ENCODE results near the gene TRIM41.

TRIM41 gene

GRCh38 chr5:181223729-181224389 is 778 bp downstream of the TRIM41 start (continued):
- TF ChIP-seq ZBTB44 (tag by site-specific recombination; IDR thresholded peaks at IDR 0.05) = no peak
- TF ChIP-seq PRDM10 (tag by site-specific recombination; IDR thresholded peaks at IDR 0.05) = no peak
- no peak for TF ChIP-seq HOXC10 (CRISPR knock-in tag; IDR thresholded peaks at IDR 0.05)
- TF ChIP-seq ZEB2 (tag by site-specific recombination; IDR thresholded peaks at IDR 0.05) = no peak
- TF ChIP-seq ZNF266 (tag by site-specific recombination; IDR thresholded peaks at IDR 0.05; ENCODE audit: low read depth) = no peak
- no peak; the same call in 1 of the 2 replicates for TF ChIP-seq ZNF214 (tag by site-specific recombination; IDR thresholded peaks at IDR 0.05; ENCODE audit: borderline replicate concordance)
- no peak; the same call in 1 of the 2 replicates for TF ChIP-seq KLF1 (tag by site-specific recombination; IDR thresholded peaks at IDR 0.05)
- no peak for TF ChIP-seq ZNF341 (tag by site-specific recombination; IDR thresholded peaks at IDR 0.05; ENCODE audit: low read depth)
- no peak for TF ChIP-seq ZNF148 (tag by site-specific recombination; IDR thresholded peaks at IDR 0.05; ENCODE audit: borderline replicate concordance)
- no peak for TF ChIP-seq KLF16 (tag by site-specific recombination; IDR thresholded peaks at IDR 0.05)
- no peak; the same call in 1 of the 2 replicates for TF ChIP-seq YY2 (tag by site-specific recombination; IDR thresholded peaks at IDR 0.05)
- no peak for TF ChIP-seq ZNF274 (IDR thresholded peaks at IDR 0.05; ENCODE audit: low read length)
- no peak for TF ChIP-seq ZNF274 (tag by site-specific recombination; IDR thresholded peaks at IDR 0.05; ENCODE audit: borderline replicate concordance)
- no peak for TF ChIP-seq ZNF768 (tag by site-specific recombination; IDR thresholded peaks at IDR 0.05)
- TF ChIP-seq ZNF223 (tag by site-specific recombination; IDR thresholded peaks at IDR 0.05) = no peak
- TF ChIP-seq ZNF132 (tag by site-specific recombination; IDR thresholded peaks at IDR 0.05; ENCODE audit: borderline replicate concordance) = no peak
- TF ChIP-seq ZNF202 (tag by site-specific recombination; IDR thresholded peaks at IDR 0.05; ENCODE audit: borderline replicate concordance) = no peak
- no peak for TF ChIP-seq ZNF514 (tag by site-specific recombination; IDR thresholded peaks at IDR 0.05)
- TF ChIP-seq SALL2 (tag by site-specific recombination; IDR thresholded peaks at IDR 0.05; ENCODE audit: borderline replicate concordance) = no peak
- TF ChIP-seq ZNF785 (tag by site-specific recombination; IDR thresholded peaks at IDR 0.05) = no peak
- no peak for TF ChIP-seq ZSCAN23 (tag by site-specific recombination; IDR thresholded peaks at IDR 0.05)
- no peak for TF ChIP-seq ZNF48 (tag by site-specific recombination; IDR thresholded peaks at IDR 0.05)
- no peak for TF ChIP-seq ZNF580 (tag by site-specific recombination; IDR thresholded peaks at IDR 0.05)
- TF ChIP-seq ZNF391 (tag by site-specific recombination; IDR thresholded peaks at IDR 0.05; ENCODE audit: borderline replicate concordance, low read depth) = no peak
- TF ChIP-seq KLF7 (tag by site-specific recombination; IDR thresholded peaks at IDR 0.05; ENCODE audit: borderline replicate concordance) = no peak
- no peak for TF ChIP-seq BCL11A (tag by site-specific recombination; IDR thresholded peaks at IDR 0.05; ENCODE audit: low read depth)
- TF ChIP-seq ZNF664 (tag by site-specific recombination; IDR thresholded peaks at IDR 0.05) = no peak
- peak; percentile 95 for TF ChIP-seq ZFHX2 (tag by site-specific recombination; conservative IDR thresholded peaks at IDR 0.05)
- no peak for TF ChIP-seq ZNF423 (tag by site-specific recombination; IDR thresholded peaks at IDR 0.05)
- no peak for TF ChIP-seq ZNF146 (tag by site-specific recombination; IDR thresholded peaks at IDR 0.05)
- TF ChIP-seq ZNF449 (tag by site-specific recombination; IDR thresholded peaks at IDR 0.05) = no peak
- TF ChIP-seq ZNF174 (tag by site-specific recombination; IDR thresholded peaks at IDR 0.05) = no peak
